Activated CD8-positive, alpha-beta memory T cell treated with anti-CD3 and anti-CD28 coated beads, Interleukin-2, amount 50 U/mL, for 4 hours (primary cell): ENCODE data around the gene POM121.
"Not testable (repeated sequence)": the region's sequence is repeated elsewhere in the genome, so short reads cannot be mapped to it uniquely, and the experiment has no call there.

ENCODE experiments used
- DNase-seq: peaks from one replicate; pipeline ENCODE4 v3.0.0-alpha.2; 2020

Gene POM121

GRCh38 chr7:72950432-72950831 lies 25.5 kb downstream of the POM121 start:
- DNase-seq, result not testable (repeated sequence)

DNA sequence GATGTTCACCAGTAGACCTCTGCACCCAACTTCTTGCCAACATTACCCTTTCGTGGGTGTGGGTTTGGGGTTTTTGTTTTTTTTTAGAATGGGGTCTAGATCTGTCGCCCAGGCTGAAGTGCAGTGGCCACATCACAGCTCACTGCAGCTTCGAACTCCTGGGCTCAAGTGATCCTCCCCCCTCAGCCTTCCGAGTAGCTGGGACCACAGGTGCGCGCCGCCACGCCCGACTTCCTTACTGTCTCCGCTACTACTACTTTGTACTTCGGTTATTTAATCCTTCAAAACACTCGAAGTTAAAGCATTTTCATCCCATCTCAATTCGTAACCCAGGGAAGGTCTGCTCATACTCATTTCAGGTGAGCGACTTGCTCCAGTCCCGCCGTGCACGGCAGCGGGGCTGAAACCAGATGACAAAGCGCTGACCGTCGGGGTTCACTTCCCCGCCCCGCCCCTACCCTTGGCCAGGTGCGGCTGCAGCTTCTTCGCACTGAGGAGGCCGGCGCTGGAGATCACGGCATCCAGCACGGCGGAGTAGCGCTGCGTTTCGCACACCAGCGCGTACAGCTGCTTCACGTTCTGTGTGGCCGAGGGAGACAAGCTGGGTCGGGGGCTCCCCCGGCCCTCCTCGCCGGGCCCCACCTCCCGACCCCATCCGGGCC lies 29.1 kb downstream of the POM121 start:
- not testable (repeated sequence) for DNase-seq

DNA sequence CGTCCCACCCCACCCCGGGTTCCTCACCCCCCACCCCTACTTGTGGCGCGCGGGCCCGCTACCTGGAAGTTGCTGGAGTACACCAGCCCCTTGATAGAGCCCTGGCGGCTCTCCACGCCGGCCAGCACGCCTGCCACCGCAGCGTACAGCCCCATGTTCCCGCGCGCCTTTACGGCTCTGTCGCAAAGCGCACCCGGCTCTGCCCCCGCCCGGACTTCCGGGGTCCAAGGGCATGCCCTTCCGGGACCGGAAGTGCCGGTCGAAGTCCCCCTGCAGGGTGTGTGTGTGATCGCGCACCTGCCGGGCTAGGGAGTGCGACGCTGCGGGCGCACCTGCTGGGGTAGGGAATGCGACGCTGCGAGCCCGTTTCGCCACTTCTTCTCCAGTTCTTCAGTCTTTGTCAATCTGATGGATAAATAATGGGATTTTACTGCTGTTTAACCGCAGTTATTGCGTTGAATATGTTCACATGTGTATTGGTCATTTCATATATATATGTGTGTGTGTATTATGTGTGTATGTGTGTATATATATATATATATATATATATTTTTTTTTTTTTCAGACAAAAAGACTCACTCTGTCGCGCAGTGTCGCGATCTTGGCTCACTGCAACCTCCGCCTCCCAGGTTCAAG lies 29.8 kb downstream of the POM121 start:
- DNase-seq, result not testable (repeated sequence)

DNA sequence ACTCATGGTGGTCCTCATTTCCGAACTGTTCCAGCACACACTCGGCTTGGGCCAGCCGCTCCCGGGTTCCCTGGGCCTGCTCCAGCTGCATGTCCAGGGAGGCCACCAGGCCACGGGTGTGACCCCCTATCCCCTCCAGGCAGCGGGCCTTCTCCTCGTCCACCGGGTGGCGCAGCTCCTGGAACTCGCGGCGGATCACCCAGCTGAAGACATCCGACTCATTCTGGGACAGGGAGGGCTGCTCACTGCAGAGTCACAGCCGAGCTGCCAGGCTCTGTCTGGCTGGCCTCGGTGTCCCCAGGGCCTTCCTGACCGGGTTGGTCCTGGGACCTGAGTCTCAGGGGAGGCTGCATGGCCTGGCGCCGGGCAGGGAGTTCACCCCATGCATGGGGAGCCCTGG lies 35.1 kb downstream of the POM121 start:
- not testable (repeated sequence) for DNase-seq

GRCh38 chr7:72960626-72961345 lies 35.9 kb downstream of the POM121 start:
- not testable (repeated sequence) for DNase-seq

- DNase-seq, result not testable (repeated sequence)
Measured at GRCh38 chr7:72961346-72961650, 36.4 kb downstream of the POM121 start.

DNA sequence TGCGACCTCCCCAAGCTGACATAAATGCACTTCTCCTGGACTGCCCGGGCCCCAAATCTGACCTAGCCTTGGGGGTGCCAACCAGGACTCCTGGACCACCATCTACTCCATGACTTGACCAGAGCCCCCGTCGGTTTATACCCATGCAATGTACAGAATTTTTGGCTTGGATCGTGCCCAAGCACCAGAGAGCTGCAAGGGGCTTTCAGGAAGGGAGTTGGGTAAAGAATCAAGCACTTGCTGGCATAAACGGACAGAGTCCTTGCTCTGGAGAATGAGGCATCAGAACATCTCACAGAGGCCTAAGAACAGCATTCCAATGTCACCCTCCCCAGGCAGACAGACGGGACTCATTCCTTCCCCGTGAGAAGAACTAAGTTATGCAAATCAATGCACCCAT lies 38.2 kb downstream of the POM121 start:
- DNase-seq, result not testable (repeated sequence)

DNA sequence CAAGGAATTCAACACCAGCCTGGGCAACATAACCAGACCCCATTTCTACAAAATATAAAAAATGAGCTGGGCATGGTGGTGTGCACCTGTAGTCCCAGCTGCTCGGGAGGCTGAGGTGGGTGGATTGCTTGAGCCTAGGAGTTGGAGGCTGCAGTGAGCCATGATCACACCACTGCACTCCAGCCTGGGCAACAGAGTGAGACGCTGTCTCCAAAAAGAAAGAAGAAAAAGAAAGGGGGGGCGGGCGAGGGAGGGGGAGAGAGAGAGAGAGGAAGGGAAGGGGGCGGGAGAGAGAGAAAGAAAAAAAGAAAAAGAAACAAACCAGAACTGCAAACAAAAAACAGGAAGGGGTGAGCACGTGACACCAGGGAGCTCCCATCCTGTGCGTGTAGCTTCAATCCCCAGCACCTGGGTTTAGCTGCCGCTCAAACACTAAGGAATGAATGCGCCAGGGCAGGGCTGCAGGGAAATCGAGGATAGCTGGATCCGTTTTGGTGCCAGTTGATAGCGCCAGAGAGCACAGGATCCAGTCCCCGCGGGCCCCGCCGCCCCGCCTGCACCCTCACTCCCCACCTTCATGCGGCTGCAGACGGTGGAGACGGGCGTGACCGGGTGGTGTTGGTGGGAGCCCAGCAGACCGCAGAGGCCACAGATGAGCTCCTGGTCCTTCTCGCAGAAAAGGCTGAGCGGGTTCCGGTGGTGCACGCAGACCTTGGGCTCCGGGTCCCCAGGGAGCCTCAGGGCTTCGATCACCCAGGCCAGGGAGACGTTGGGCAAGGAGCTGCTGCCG lies 40.5 kb downstream of the POM121 start:
- not testable (repeated sequence) for DNase-seq

DNA sequence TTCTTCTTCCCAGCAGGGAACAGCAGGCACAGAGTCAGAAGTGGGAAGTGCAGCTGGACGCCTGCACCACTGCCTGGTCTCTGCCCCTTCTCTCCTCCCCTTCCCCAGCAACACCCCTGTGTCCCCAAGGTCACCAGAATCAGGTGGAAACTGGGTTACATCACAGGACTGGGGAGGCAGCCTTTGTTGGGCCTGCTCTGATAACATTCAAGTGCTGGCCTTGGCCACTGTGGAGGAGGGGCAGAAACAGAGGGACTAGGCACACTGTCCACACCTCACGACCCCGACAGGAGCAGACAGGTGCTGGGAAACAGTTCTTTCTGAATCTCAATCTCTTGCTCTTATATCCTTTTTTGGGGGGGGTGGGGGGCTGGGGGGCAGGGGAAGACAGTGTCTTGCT lies 42.0 kb downstream of the POM121 start:
- DNase-seq, result not testable (repeated sequence)

DNA sequence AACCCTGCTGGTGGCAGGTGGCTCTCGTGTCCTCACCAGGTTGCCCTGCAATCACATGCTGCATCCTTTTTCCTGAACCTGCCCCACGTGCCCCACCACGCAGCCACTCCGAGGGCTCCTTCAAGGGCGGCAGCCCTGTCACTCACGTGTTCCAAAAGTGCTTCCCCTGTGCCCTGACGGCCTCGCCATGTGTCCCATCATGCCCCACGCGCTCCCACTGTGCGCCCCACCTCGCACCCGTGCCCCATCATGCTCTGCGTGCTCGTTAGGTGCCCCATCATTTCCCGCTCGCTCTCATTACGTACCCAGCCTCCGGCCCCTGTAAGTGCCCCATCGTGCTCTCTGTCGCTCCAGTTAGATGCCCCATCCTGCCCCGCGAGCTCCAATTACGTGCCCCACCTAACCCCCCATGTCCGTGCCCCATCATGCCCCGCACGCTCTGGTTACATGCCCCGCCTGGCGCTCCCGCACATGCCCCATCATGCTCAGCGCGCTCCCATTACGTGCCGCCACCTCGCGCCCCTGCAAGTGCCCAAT lies 44.2 kb downstream of the POM121 start, which contains the start of gene TRIM74:
Gene TRIM74, minus strand, starts transcription at position 487 of the 537 bp plus-strand sequence. CDS start 3,309 bp downstream, outside the sequence.
- DNase-seq, result not testable (repeated sequence)

- not testable (repeated sequence) for DNase-seq
Measured at GRCh38 chr7:72969688-72970087, 44.8 kb downstream of the POM121 start.

- DNase-seq, result not testable (repeated sequence)
Measured at GRCh38 chr7:72971505-72971904, 46.6 kb downstream of the POM121 start.

GRCh38 chr7:72974781-72975180 lies 49.9 kb downstream of the POM121 start:
- DNase-seq, result not testable (repeated sequence)

- not testable (repeated sequence) for DNase-seq
Measured at GRCh38 chr7:72975656-72976286, 50.9 kb downstream of the POM121 start.

GRCh38 chr7:72976434-72976833 lies 51.5 kb downstream of the POM121 start:
- not testable (repeated sequence) for DNase-seq

DNA sequence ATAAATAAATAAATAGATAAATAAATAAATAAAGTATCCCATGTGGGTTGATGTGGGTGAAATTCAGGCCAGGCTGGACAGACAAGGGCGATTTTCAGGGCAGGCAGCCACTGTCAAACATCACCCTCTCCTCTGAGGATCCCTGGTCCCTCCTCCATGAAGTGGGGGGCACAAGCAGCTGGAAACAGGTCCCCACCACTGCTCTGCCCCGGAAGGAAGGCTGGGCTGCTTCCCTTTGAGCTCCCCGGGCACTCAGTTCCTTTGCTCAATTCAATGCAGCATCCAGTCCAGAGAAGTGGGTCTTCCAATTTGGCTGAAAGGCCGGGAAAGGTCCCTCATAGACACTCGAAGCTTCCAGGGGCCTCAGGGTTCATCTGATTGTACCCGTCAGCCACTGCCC lies 55.5 kb downstream of the POM121 start:
- DNase-seq, result not testable (repeated sequence)

GRCh38 chr7:72982084-72982483 lies 57.2 kb downstream of the POM121 start:
- not testable (repeated sequence) for DNase-seq

GRCh38 chr7:72990146-72990913 lies 65.4 kb downstream of the POM121 start:
- not testable (repeated sequence) for DNase-seq

DNA sequence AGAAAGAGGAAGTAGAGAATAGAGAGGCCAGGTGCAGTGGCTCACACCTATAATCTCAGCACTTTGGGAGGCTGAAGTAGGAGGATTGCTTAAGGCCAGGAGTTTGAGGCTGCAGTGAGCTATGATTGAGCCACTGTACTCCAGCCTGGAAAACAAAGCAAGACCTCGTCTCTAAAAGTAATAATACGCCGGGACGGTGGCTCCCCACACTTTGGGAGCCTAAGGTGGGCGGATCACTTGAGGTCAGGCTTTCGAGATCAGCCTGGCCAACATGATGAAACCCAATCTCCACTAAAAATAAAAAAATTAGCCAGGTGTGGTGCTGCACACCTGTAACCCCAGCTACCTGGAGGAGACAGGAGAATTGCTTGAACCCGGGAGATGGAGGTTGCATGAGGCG lies 70.6 kb downstream of the POM121 start:
- DNase-seq, result not testable (repeated sequence)

DNA sequence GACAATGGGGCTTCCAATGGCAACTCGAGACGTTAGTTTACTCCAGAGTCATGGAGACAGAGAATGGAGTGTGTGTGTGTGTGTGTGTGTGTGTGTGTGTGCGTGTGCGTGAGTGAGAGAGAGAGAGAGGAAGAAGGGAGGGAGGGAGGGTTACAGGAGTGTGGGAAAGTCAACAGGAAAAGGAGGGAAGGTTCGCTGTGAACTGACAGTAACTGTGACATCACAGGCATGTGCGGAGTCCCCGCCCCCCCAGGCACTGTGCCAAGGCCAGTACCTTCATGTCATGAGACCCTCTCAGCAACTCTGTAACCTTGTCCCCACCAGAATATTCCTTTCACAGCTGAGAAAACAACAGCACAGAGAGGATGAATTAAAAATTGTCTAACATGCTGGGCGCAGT lies 72.6 kb downstream of the POM121 start:
- DNase-seq, result not testable (repeated sequence)

- not testable (repeated sequence) for DNase-seq
Measured at GRCh38 chr7:72997887-72998468, 73.1 kb downstream of the POM121 start.
